T-helper 2 cell treated with Interferon-gamma antibody and Interleukin-4, amounts not matched to agents 5 μg/mL and 100 μg/mL, for 36 hours (primary cell): Measurements from ENCODE around the gene CD7.
A peak's percentile ranks its signal among the peaks of the same experiment; 100 is the strongest.

Source experiments
- DNase-seq: peaks from one replicate; pipeline ENCODE4 v3.0.0; 2021; ENCODE audit warnings: low spot score
- H3K27ac Mint-ChIP-seq: one replicate; pipeline ENCODE4 v1.8.0; 2021; ENCODE audit warnings: mild to moderate bottlenecking, mixed read lengths
- H3K27me3 Mint-ChIP-seq: one replicate; pipeline ENCODE4 v1.8.0; 2021; ENCODE audit warnings: low read depth, mixed read lengths
- H3K36me3 Mint-ChIP-seq: one replicate; pipeline ENCODE4 v1.8.0; 2021; ENCODE audit warnings: low read depth, mixed read lengths
- H3K4me1 Mint-ChIP-seq: one replicate; pipeline ENCODE4 v1.8.0; 2021; ENCODE audit warnings: low read depth, mixed read lengths
- H3K4me3 Mint-ChIP-seq: one replicate; pipeline ENCODE4 v1.8.0; 2022; ENCODE audit warnings: mild to moderate bottlenecking, moderate library complexity, mixed read lengths
- H3K9me3 Mint-ChIP-seq: one replicate; pipeline ENCODE4 v1.8.0; 2021; ENCODE audit warnings: mixed read lengths

The CD7 gene

GRCh38 chr17:82294064-82294773 is 23.2 kb downstream of the CD7 start:
- no peaks in the 10 kb centered on the region for H3K9me3 Mint-ChIP-seq

GRCh38 chr17:82292251-82293154 is 24.9 kb downstream of the CD7 start:
- H3K27ac Mint-ChIP-seq: peak overlapping the region; percentile 89
- peak; percentile 95 for DNase-seq
- H3K9me3 Mint-ChIP-seq: no peaks in the 10 kb centered on the region
- H3K36me3 Mint-ChIP-seq: peaks cover 2% of the 10 kb centered on the region
- H3K4me3 Mint-ChIP-seq: peak overlapping the region; percentile 87
- peaks cover 40% of the 10 kb centered on the region for H3K4me1 Mint-ChIP-seq
- H3K27me3 Mint-ChIP-seq: no peaks in the 10 kb centered on the region

More at GRCh38 chr17:82294064-82294773, 23.2 kb downstream of the CD7 start:
- DNase-seq: no peak
- H3K36me3 Mint-ChIP-seq: peaks cover 2% of the 10 kb centered on the region
- no peaks in the 10 kb centered on the region for H3K27me3 Mint-ChIP-seq
- peak overlapping the region; percentile 85 for H3K27ac Mint-ChIP-seq
- H3K4me3 Mint-ChIP-seq: peak overlapping the region; percentile 64
- H3K4me1 Mint-ChIP-seq: peaks cover 44% of the 10 kb centered on the region

DNA sequence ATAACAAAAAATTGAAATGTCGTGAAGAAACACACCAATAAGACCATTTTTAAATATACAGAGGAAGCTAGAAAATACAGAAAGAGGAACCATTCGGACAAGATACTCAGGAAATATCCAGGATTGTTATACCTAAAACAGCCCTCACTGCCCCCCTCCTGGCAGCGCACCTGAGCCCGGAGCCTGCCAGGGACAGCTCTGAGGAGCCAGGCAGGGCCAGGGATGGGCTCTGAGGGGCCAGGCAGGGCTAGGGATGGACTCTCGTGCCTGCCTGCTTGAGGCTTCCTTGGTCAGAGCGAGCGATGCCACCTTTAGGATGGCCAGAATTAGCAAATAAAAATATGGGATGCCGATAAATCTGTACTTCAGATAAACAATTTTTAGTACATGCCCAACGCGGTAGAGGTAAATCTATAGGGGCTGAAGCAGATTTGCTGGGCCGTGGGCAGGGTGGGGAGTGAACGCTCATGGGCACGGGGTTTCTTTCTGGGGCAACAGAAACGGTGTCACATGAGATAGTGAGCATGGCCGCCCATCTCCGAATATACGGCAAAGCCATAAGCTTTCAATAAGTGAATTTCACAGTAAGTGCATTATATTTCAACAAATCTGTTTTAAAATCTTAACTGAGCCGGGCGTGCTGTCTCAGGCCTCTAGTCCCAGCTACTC is 25.7 kb downstream of the CD7 start:
- H3K9me3 Mint-ChIP-seq: no peaks in the 10 kb centered on the region
- peak overlapping the region; percentile 67 for H3K27ac Mint-ChIP-seq
- H3K4me1 Mint-ChIP-seq: peaks cover 32% of the 10 kb centered on the region
- no peak for DNase-seq
- peak overlapping the region; percentile 72 for H3K4me3 Mint-ChIP-seq
- H3K36me3 Mint-ChIP-seq: peaks cover 2% of the 10 kb centered on the region
- H3K27me3 Mint-ChIP-seq: no peaks in the 10 kb centered on the region

DNA sequence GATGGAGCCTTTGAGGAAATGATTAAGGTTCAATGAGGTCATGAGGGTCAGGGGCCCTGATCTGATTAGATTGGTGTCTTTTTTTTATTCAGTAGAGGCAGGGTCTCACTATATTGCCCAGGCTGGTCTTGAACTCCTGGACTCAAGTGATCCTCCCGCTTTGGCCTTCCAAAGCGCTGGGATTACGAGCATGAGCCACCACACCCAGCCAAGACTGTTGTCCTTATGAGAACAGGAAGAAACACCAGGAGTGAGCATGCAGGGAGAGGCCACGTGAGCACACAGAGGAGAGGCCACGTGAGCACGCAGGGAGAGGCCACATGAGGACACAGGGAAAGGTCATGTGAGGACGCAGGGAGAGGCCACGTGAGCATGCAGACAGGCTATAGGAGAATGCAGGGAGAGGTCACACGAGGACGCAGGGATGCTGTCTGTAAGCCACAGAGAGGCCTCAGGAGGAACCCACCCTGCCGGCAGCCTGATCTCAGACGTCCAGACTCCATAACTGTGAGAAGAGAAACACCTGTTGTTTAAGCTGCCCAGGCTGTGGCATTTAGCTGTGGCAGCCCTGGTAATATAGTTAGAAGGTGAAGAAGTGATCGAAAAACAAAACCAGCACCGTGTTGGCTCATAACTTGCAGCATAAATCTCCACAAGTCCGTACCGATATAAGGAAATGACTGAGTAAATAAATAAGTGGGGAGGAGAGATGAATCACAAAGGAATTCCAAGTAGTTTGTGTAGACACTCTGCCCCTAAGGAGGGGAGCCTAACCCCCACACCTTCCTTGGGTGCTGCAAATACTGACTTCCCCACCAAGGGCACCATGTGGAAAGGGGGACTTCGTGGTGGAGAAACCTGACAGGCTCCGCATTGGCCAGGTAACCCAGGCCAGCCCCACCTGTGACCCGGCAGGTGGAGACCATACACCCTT is 29.3 kb downstream of the CD7 start:
- H3K9me3 Mint-ChIP-seq: no peaks in the 10 kb centered on the region
- H3K36me3 Mint-ChIP-seq: no peaks in the 10 kb centered on the region
- no peak overlapping the region for H3K4me3 Mint-ChIP-seq
- no peaks in the 10 kb centered on the region for H3K27me3 Mint-ChIP-seq
- no peak overlapping the region for H3K27ac Mint-ChIP-seq
- H3K4me1 Mint-ChIP-seq: peaks cover 13% of the 10 kb centered on the region
- DNase-seq: no peak

DNA sequence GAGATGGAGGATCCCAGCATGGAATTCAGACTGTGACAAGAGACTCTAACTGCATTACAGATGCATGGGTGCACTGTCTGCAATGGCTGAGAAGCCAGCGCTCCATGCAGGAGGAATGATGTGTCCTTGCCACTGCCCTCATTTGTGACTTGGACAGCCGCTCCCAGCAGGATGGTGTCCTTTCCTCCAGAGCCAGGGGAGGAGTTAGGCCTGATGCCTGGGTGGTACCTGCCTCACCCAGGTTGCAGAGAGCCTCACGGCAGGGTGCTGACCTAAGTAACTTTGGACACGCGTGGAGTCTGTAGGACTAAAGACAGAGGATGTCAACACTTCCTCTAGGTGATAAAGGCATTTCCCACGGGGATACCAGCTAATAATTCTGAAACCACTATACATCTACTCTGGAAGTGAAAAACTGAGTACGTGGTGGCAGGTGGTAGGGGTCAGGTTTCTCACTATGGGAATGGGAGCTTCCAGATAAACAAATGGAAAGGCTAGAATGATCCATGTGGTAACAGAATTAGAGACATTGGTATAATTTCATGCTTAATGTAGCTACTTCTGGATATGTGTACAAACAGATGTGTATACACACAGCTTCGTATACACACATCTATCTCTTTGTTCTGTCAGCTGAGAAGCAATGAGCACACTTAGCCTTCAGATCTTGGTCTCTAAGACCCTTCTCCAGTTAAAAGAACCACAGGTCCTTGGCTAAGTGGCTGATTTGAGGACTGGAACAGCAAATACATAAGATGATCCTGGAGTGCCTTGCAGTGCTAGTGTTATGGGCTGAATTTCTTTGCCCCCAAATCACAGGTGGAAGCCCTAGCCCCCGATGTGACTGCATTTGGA is 30.2 kb downstream of the CD7 start:
- no peak overlapping the region for H3K27ac Mint-ChIP-seq
- H3K27me3 Mint-ChIP-seq: no peaks in the 10 kb centered on the region
- no peak overlapping the region for H3K4me3 Mint-ChIP-seq
- no peak for DNase-seq
- peaks cover 13% of the 10 kb centered on the region for H3K4me1 Mint-ChIP-seq
- no peaks in the 10 kb centered on the region for H3K36me3 Mint-ChIP-seq
- H3K9me3 Mint-ChIP-seq: no peaks in the 10 kb centered on the region

- Mint-ChIP-seq H3K27me3 (no peaks in the 10 kb centered on the region), H3K9me3 (no peaks in the 10 kb centered on the region), H3K4me1 (peaks cover 14% of the 10 kb centered on the region), H3K4me3 (no peak overlapping the region), H3K36me3 (no peaks in the 10 kb centered on the region), H3K27ac (no peak overlapping the region)
- no peak for DNase-seq
Observed at GRCh38 chr17:82285141-82285540, 32.3 kb downstream of the CD7 start.

DNA sequence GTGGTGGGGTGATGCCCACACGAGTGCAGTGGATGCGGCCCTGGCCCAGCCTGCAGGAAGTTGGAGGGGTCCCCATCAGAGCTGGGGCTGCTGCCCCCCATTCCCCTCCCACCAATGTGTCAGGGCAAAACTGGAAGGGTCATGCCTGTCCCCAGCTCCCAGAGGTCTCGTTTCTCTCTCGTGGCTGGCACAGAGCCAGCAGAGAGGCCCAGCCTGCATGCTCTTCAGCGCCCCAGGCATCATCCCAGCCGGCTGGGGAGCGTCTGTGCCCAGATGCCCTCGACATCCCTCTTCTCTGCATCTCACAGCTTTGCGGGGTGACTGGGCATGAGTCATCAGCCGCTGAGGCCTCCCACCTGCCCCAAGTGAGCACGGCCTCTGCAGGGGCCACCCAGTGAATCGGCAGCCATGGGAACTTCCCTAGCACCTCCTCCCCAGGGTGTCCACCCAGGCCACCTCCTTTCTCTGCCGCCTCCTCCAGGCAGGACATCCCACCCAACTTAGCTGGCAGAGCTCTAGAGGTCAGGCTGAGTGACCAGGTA is 34.1 kb downstream of the CD7 start:
- DNase-seq: peak; percentile 65
- H3K4me3 Mint-ChIP-seq: no peak overlapping the region
- H3K36me3 Mint-ChIP-seq: no peaks in the 10 kb centered on the region
- H3K9me3 Mint-ChIP-seq: no peaks in the 10 kb centered on the region
- no peaks in the 10 kb centered on the region for H3K27me3 Mint-ChIP-seq
- H3K27ac Mint-ChIP-seq: no peak overlapping the region
- peaks cover 14% of the 10 kb centered on the region for H3K4me1 Mint-ChIP-seq

DNA sequence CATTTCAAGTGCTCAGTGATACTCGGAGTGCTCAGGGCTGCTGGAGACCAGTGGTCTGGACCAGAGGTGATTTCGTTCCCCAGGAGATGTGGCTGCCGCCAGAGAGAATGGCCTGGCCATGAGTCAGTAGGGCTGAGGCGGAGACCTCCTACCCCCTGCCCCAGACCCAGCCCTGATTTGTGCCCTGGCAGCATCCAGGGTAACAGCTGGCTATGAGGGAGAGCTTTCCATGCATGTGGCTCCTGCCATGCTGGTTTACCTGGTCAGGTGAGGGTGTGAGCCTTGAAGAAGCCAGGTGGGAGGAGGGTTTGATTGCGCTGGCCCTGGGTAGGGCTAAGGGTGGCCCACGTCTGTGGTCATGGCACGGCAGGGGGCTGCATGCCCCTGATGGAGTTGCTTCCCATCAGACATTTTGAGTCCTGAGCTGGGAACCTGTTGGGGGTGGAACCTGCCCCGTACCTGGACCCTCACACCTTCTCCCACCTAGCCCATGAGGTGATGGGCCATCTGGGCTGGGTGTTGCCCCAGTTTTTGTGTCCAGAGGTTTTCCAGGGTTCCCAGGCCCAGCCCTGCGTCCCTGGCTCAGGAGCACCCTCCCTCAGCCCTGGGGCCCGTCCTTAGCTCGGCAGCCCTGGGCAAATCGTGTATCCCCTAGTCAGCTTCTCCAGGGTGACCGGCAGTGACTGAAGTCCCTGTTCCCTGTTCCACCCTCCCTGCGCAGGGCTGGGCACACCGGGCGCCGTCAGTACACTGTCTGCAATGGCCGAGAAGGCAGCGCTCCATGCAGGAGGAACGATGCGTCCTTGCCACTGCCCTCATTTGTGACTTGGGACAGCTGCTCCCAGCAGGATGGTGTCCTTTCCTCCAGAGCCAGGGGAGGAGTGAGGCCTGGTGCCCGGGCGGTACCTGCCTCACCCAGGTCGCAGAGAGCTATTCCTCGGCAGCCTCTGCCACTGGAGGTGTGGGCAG is 34.9 kb downstream of the CD7 start:
- H3K4me3 Mint-ChIP-seq: no peak overlapping the region
- no peaks in the 10 kb centered on the region for H3K9me3 Mint-ChIP-seq
- H3K4me1 Mint-ChIP-seq: peaks cover 6% of the 10 kb centered on the region
- H3K27me3 Mint-ChIP-seq: no peaks in the 10 kb centered on the region
- H3K36me3 Mint-ChIP-seq: no peaks in the 10 kb centered on the region
- no peak overlapping the region for H3K27ac Mint-ChIP-seq
- DNase-seq: no peak

- DNase-seq: peak; percentile 46
- Mint-ChIP-seq H3K36me3 (no peaks in the 10 kb centered on the region), H3K4me3 (no peak overlapping the region), H3K27me3 (no peaks in the 10 kb centered on the region), H3K9me3 (no peaks in the 10 kb centered on the region), H3K27ac (no peak overlapping the region), H3K4me1 (peaks cover 6% of the 10 kb centered on the region)
Observed at GRCh38 chr17:82281502-82282238, 35.7 kb downstream of the CD7 start.

- Mint-ChIP-seq H3K27ac (no peak overlapping the region), H3K9me3 (no peaks in the 10 kb centered on the region), H3K27me3 (no peaks in the 10 kb centered on the region), H3K4me3 (no peak overlapping the region), H3K36me3 (no peaks in the 10 kb centered on the region), H3K4me1 (peaks cover 6% of the 10 kb centered on the region)
- DNase-seq: no peak
Observed at GRCh38 chr17:82281076-82281475, 36.3 kb downstream of the CD7 start.

- DNase-seq: no peak
- Mint-ChIP-seq H3K4me1 (peaks cover 6% of the 10 kb centered on the region), H3K9me3 (no peaks in the 10 kb centered on the region), H3K4me3 (no peak overlapping the region), H3K27me3 (no peaks in the 10 kb centered on the region), H3K27ac (no peak overlapping the region), H3K36me3 (no peaks in the 10 kb centered on the region)
Observed at GRCh38 chr17:82280537-82280936, 36.9 kb downstream of the CD7 start.
